ENCODE results near the gene KCNT1. TPM values are rescaled to one million over a fixed set of nuclear protein-coding genes. Genes with fewer than 3 reads are reported as not detected.

The KCNT1 gene
- total RNA-seq, 1 donor from 2014 or later: not detected

DNA sequence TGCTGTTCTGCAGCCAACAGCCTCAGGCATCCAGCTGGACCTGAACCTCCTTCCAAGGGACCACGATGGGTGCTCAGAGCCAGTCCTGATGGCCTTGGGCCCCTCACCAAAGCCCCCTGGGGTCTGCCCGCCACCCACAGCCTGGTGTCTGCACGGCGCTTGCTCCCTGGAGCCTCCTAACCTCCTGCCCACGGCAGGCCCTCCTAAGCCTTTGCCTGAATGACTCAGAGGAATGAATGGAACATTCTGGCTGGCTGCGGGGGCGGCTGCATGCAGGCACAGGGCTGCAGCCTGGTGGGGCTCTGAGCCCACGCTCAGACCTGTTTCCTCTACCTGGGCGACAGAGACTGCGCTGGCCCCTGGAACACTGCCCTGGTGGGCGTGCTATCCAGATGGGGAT, 9.6 kb upstream of the KCNT1 start:
- TF ChIP-seq, protein P1, sequence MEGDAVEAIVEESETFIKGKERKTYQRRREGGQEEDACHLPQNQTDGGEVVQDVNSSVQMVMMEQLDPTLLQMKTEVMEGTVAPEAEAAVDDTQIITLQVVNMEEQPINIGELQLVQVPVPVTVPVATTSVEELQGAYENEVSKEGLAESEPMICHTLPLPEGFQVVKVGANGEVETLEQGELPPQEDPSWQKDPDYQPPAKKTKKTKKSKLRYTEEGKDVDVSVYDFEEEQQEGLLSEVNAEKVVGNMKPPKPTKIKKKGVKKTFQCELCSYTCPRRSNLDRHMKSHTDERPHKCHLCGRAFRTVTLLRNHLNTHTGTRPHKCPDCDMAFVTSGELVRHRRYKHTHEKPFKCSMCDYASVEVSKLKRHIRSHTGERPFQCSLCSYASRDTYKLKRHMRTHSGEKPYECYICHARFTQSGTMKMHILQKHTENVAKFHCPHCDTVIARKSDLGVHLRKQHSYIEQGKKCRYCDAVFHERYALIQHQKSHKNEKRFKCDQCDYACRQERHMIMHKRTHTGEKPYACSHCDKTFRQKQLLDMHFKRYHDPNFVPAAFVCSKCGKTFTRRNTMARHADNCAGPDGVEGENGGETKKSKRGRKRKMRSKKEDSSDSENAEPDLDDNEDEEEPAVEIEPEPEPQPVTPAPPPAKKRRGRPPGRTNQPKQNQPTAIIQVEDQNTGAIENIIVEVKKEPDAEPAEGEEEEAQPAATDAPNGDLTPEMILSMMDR (IDR thresholded peaks at IDR 0.05; ENCODE audit: insufficient read depth, low read length, poor library complexity, severe bottlenecking): no peak
- no peaks in the 10 kb centered on the region for H3K36me3 ChIP-seq (ENCODE audit: control insufficient read depth, insufficient read depth, low read length)
- peaks cover 8% of the 10 kb centered on the region for H3K27me3 ChIP-seq (ENCODE audit: control insufficient read depth, insufficient read depth, low read length)
- no peak for DNase-seq (ENCODE audit: low read depth)
- H3K4me3 ChIP-seq (ENCODE audit: low read depth, low read length): no peak overlapping the region

GRCh38 chr9:135693265-135693664, 8.7 kb upstream of the KCNT1 start:
- DNase-seq (ENCODE audit: low read depth): no peak
- no peaks in the 10 kb centered on the region for H3K36me3 ChIP-seq (ENCODE audit: control insufficient read depth, insufficient read depth, low read length)

GRCh38 chr9:135693771-135694170, 8.2 kb upstream of the KCNT1 start:
- DNase-seq (ENCODE audit: low read depth): no peak
- Histone ChIP-seq H3K36me3 (ENCODE audit: control insufficient read depth, insufficient read depth, low read length) (no peaks in the 10 kb centered on the region), H3K27me3 (ENCODE audit: control insufficient read depth, insufficient read depth, low read length) (peaks cover 8% of the 10 kb centered on the region), H3K4me3 (ENCODE audit: low read depth, low read length) (no peak overlapping the region)
- TF ChIP-seq, protein P1 (IDR thresholded peaks at IDR 0.05; ENCODE audit: insufficient read depth, low read length, poor library complexity, severe bottlenecking): no peak

More at GRCh38 chr9:135693265-135693664, 8.7 kb upstream of the KCNT1 start:
- TF ChIP-seq, protein P1 (IDR thresholded peaks at IDR 0.05; ENCODE audit: insufficient read depth, low read length, poor library complexity, severe bottlenecking): no peak
- no peak overlapping the region for H3K4me3 ChIP-seq (ENCODE audit: low read depth, low read length)
- H3K27me3 ChIP-seq (ENCODE audit: control insufficient read depth, insufficient read depth, low read length): peaks cover 8% of the 10 kb centered on the region

DNA sequence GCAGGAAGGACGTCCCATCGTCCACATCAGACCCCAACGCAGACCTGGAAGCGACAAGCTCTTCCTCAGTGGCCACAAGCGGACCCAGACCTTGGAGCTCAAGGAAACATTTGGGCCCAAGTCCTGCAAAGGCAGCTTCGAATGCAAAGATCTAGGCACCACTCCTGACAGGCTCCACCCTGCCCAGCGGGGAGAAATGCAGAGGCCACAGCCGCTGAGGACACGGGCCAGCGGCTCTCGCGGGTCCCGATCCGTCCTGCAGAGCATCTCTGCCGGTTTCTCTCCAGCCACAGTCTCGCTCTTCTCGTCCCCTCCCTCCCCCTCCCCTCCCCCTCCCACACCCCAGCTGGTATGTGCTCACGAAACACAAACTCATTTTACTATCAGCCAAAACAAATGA, 7.6 kb upstream of the KCNT1 start:
- H3K4me3 ChIP-seq (ENCODE audit: low read depth, low read length): no peak overlapping the region
- no peaks in the 10 kb centered on the region for H3K36me3 ChIP-seq (ENCODE audit: control insufficient read depth, insufficient read depth, low read length)
- no peak for DNase-seq (ENCODE audit: low read depth)
- TF ChIP-seq, protein P1 (IDR thresholded peaks at IDR 0.05; ENCODE audit: insufficient read depth, low read length, poor library complexity, severe bottlenecking): no peak
- H3K27me3 ChIP-seq (ENCODE audit: control insufficient read depth, insufficient read depth, low read length): peaks cover 8% of the 10 kb centered on the region

- TF ChIP-seq, protein P1 (IDR thresholded peaks at IDR 0.05; ENCODE audit: insufficient read depth, low read length, poor library complexity, severe bottlenecking): no peak
- Histone ChIP-seq H3K4me3 (ENCODE audit: low read depth, low read length) (no peak overlapping the region), H3K36me3 (ENCODE audit: control insufficient read depth, insufficient read depth, low read length) (no peaks in the 10 kb centered on the region), H3K27me3 (ENCODE audit: control insufficient read depth, insufficient read depth, low read length) (peaks cover 8% of the 10 kb centered on the region)
- DNase-seq (ENCODE audit: low read depth): no peak
These were observed 6.9 kb upstream of the KCNT1 start for GRCh38 chr9:135695036-135695435.

- H3K36me3 ChIP-seq (ENCODE audit: control insufficient read depth, insufficient read depth, low read length): no peaks in the 10 kb centered on the region
- TF ChIP-seq, protein P1 (IDR thresholded peaks at IDR 0.05; ENCODE audit: insufficient read depth, low read length, poor library complexity, severe bottlenecking): no peak
- no peak overlapping the region for H3K4me3 ChIP-seq (ENCODE audit: low read depth, low read length)
- DNase-seq (ENCODE audit: low read depth): no peak
- peaks cover 11% of the 10 kb centered on the region for H3K27me3 ChIP-seq (ENCODE audit: control insufficient read depth, insufficient read depth, low read length)
These were observed 6.3 kb upstream of the KCNT1 start for GRCh38 chr9:135695642-135696041.
